AG10803 (cell line): ENCODE measurements around the gene ZDHHC5.

ENCODE experiments used
- DNase-seq: peaks from one replicate; pipeline ENCODE4 v3.0.0; 2010; ENCODE audit warnings: low read depth
- H3K4me3 ChIP-seq: 2 replicates; pipeline ENCODE4 v1.5.1; 2011; ENCODE audit warnings: mild to moderate bottlenecking, low read length, control low read depth
- TF ChIP-seq, protein P1 (sequence below): conservative IDR thresholded peaks from 2 replicates; pipeline ENCODE4 v1.5.1; 2011; ENCODE audit warnings: mild to moderate bottlenecking, low read length, control low read depth, inconsistent platforms

Gene ZDHHC5

GRCh38 chr11:57626895-57627294 lies 41.0 kb upstream of the ZDHHC5 start:
- no peak overlapping the region for H3K4me3 ChIP-seq
- DNase-seq, result no peak
- TF ChIP-seq, protein P1, sequence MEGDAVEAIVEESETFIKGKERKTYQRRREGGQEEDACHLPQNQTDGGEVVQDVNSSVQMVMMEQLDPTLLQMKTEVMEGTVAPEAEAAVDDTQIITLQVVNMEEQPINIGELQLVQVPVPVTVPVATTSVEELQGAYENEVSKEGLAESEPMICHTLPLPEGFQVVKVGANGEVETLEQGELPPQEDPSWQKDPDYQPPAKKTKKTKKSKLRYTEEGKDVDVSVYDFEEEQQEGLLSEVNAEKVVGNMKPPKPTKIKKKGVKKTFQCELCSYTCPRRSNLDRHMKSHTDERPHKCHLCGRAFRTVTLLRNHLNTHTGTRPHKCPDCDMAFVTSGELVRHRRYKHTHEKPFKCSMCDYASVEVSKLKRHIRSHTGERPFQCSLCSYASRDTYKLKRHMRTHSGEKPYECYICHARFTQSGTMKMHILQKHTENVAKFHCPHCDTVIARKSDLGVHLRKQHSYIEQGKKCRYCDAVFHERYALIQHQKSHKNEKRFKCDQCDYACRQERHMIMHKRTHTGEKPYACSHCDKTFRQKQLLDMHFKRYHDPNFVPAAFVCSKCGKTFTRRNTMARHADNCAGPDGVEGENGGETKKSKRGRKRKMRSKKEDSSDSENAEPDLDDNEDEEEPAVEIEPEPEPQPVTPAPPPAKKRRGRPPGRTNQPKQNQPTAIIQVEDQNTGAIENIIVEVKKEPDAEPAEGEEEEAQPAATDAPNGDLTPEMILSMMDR, result no peak

GRCh38 chr11:57630171-57630570 lies 37.7 kb upstream of the ZDHHC5 start:
- no peak overlapping the region for H3K4me3 ChIP-seq
- TF ChIP-seq, protein P1, result no peak
- DNase-seq, result no peak

DNA sequence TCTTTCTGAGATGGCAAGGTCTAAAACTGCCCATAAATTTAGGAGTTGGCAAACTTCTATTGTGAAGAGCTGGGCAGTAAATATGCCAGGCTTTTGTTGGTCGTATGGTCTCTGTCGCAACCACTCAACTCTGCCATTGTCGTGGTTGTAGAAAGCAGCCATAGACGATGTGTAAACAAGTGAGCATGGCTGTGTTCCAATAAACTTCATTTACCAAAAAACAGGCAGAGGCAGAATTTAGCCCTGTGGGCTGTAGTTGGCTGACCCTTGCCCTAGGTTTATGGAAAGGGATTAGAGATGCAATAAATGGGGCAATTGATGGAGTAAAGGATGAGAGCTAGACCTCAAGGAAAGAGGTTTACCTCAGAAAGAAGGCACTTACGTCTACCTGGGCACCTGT lies 35.8 kb upstream of the ZDHHC5 start:
- no peak for DNase-seq
- no peak overlapping the region for H3K4me3 ChIP-seq
- TF ChIP-seq, protein P1, result no peak

DNA sequence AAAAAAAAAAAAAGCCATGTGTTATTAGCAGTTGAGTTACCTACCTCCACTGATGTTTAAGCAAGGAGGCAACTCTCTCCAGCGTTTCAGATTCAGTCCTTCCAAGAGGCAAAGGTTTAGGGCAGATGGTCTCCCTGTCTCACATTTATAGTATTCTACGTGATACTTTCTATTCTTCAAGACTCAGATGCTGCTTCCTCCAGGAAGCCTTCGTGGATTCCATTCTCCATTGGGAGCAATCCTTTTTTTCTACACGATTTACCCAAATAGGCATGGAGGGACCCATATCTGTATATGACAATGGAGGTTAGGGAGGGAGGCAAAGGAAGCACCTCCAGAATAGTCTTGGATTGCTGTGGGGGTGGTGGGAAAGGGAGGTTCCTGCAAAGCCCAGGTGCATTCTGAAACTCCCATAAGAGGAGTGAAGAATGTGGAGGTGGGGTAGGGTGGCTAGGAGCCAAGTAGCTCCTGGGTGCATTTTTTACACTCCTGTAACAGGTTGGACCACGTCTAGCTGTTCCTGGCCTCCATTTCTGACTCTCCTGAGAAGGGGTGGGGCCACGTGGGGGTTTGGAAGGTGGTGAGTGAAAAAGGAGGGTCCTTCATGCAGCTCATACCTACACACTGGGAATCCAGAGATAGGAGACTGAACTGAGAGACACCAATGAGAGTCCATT lies 34.4 kb upstream of the ZDHHC5 start:
- no peak overlapping the region for H3K4me3 ChIP-seq
- DNase-seq, result no peak
- TF ChIP-seq, protein P1, result no peak

DNA sequence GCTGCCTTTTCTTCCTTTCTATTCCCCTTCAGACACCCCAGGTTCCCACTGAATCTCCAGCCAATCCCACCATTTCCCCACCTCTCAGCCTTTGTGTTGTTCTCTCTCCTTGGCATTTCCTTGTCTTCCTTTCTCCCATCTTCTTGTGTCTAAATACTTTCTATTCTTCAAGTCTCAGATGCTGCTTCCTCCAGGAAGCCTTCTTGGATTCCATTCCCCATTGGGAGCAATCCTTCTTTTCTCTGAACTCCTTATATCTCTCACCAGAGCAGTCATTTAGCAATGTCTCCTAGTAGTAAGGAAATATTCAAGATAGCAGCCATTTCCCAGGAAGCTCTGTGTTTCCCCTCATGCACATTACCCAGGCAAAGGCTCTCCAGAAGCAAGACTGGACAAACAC lies 33.6 kb upstream of the ZDHHC5 start:
- TF ChIP-seq, protein P1, result no peak
- DNase-seq, result no peak
- no peak overlapping the region for H3K4me3 ChIP-seq

- H3K4me3 ChIP-seq, result no peak overlapping the region
- no peak for DNase-seq
- TF ChIP-seq, protein P1, result no peak
Measured at GRCh38 chr11:57635246-57635645, 32.7 kb upstream of the ZDHHC5 start.

- peak overlapping the region; percentile 99 for H3K4me3 ChIP-seq
- TF ChIP-seq, protein P1, result no peak
- peak; percentile 40 for DNase-seq
Measured at GRCh38 chr11:57637626-57638004, 30.3 kb upstream of the ZDHHC5 start.
